Stimulated activated memory B cell treated with anti-CD40 and anti-IgM and Interleukin-4, amounts not matched to agents 10 μg/mL and 1 μg/mL and 100 μg/mL, for 72 hours (primary cell): ENCODE measurements around the gene PDPR.
"Not testable (repeated sequence)": the region's sequence is repeated elsewhere in the genome, so short reads cannot be mapped to it uniquely, and the experiment has no call there.

ENCODE experiments used
- ATAC-seq: fragments of 150-1000 bp; cut with Tn5 transposase; 2 replicates; pipeline ENCODE4 v1.10.0; 2021
- H3K27ac Mint-ChIP-seq: one replicate; pipeline ENCODE4 v1.8.0; 2022; ENCODE audit warnings: mild to moderate bottlenecking, mixed read lengths
- H3K27me3 Mint-ChIP-seq: one replicate; pipeline ENCODE4 v1.8.0; 2022; ENCODE audit warnings: mixed read lengths
- H3K36me3 Mint-ChIP-seq: one replicate; pipeline ENCODE4 v1.8.0; 2022; ENCODE audit warnings: mixed read lengths
- H3K4me1 Mint-ChIP-seq: one replicate; pipeline ENCODE4 v1.8.0; 2022; ENCODE audit warnings: mixed read lengths
- H3K4me3 Mint-ChIP-seq: one replicate; pipeline ENCODE4 v1.8.0; 2022; ENCODE audit warnings: mild to moderate bottlenecking, moderate library complexity, mixed read lengths
- H3K9me3 Mint-ChIP-seq: one replicate; pipeline ENCODE4 v1.8.0; 2022; ENCODE audit warnings: mixed read lengths

PDPR gene

DNA sequence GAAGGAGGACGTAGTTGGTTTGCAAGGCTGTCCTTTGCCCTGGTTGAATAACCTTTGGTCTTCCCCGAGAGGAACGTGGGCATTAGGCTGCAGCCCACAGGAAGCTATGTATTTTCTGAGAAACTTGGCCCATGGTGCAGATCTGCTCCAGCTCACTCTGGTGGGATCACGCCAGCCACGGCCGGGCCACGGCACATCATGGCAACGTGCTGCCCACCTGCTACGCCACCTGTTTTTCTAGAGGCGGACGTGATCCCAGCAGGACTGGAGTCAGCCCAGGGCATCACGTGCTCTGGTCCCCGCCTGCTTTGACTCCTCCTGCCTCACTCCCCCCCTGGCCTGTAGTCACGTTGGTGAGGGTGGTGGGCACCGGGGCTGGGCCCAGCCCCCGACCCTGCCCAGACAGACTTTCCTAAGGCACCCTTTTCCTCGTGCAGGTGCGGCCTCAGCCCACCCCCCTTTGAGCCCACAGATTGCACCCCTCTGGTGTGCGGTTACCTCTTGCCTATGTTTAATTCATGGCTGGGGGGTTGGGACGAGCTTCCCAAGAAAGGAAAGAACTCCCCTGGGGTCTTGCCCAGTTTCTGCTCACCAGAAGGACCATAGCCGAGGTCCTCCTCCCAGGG is 59.2 kb downstream of the PDPR start, which contains the start of gene CLEC18C:
Gene CLEC18C (plus strand): TSS at position 576 of the 626 bp plus-strand sequence. CDS start 492 bp downstream, outside the sequence.
- ATAC-seq, H3K36me3 Mint-ChIP-seq, H3K9me3 Mint-ChIP-seq, H3K4me1 Mint-ChIP-seq, H3K27ac Mint-ChIP-seq, H3K27me3 Mint-ChIP-seq, H3K4me3 Mint-ChIP-seq: not testable (repeated sequence)

- not testable (repeated sequence) for H3K36me3 Mint-ChIP-seq, H3K4me1 Mint-ChIP-seq, H3K27ac Mint-ChIP-seq, H3K9me3 Mint-ChIP-seq, H3K4me3 Mint-ChIP-seq, H3K27me3 Mint-ChIP-seq
- peak; percentile 5 for ATAC-seq
Observed at GRCh38 chr16:70173916-70174315, 59.8 kb downstream of the PDPR start.

GRCh38 chr16:70174387-70174932 is 60.3 kb downstream of the PDPR start:
- H3K27me3 Mint-ChIP-seq, H3K4me1 Mint-ChIP-seq, H3K27ac Mint-ChIP-seq, H3K4me3 Mint-ChIP-seq, H3K9me3 Mint-ChIP-seq, H3K36me3 Mint-ChIP-seq: not testable (repeated sequence)
- ATAC-seq, result peak; percentile 31

DNA sequence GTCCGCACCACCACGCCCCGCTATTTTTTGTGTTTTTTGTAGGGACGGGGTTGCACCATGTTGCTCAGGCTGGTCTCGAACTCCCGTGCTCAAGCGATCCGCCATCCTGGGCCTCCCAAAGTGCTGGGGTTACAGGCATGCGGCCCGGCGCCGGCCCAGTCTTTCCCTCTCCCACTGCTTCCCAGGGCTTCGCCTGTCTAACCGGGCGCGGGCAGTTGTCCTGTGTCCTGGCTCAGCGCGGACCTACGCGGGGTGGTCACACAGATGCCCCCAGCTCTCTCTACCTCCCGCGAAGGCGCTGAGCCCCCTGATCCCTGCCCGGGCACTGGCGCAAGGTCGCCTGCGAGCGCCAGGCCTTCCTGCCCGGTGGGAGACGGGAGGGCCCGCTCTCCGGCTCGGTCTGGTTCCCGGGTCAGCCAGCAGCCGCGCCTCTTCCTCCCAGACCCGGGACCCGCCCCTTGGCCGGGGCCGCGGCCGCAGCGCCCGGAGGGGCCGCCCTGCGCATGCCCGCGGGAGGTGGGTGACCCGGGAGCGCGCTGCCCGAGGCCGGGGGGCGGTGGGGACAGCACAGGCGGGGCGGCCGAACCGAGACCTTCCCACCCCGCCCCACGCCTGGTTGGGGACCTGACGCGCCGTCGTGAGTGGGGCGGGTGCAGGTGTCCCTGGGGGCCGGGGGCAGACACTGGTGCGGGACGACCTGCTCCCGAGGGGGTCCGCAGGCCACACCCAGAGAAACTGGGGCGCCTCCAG is 73.9 kb downstream of the PDPR start:
- peak; percentile 78 for ATAC-seq
- not testable (repeated sequence) for H3K4me3 Mint-ChIP-seq, H3K27me3 Mint-ChIP-seq, H3K9me3 Mint-ChIP-seq, H3K36me3 Mint-ChIP-seq, H3K4me1 Mint-ChIP-seq, H3K27ac Mint-ChIP-seq

DNA sequence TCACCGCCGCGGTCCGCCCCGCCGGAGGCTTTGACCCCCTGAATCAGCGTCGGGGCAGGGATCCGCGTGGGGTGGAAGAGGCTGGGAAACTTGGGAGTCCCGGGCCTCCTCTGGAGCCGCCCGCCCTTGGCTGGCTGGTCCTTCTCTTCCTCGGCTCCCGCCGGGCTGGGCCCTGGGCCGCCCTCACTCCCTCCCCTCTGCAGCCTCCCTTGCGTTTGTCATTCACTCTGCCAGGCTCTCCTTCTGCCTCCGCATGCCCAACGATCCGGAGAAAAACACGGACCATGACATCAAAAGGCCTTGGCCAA is 74.4 kb downstream of the PDPR start:
- H3K4me3 Mint-ChIP-seq, H3K36me3 Mint-ChIP-seq, ATAC-seq, H3K27me3 Mint-ChIP-seq, H3K4me1 Mint-ChIP-seq, H3K9me3 Mint-ChIP-seq, H3K27ac Mint-ChIP-seq: not testable (repeated sequence)

- not testable (repeated sequence) for H3K4me1 Mint-ChIP-seq, H3K27ac Mint-ChIP-seq, H3K36me3 Mint-ChIP-seq, H3K27me3 Mint-ChIP-seq, H3K4me3 Mint-ChIP-seq, H3K9me3 Mint-ChIP-seq
- ATAC-seq, result peak; percentile 5
Observed at GRCh38 chr16:70190574-70190973, 76.4 kb downstream of the PDPR start.

- H3K4me1 Mint-ChIP-seq, H3K4me3 Mint-ChIP-seq, H3K9me3 Mint-ChIP-seq, ATAC-seq, H3K27me3 Mint-ChIP-seq, H3K27ac Mint-ChIP-seq, H3K36me3 Mint-ChIP-seq: not testable (repeated sequence)
Observed at GRCh38 chr16:70196683-70197300, 82.7 kb downstream of the PDPR start.

- H3K4me1 Mint-ChIP-seq, H3K9me3 Mint-ChIP-seq, H3K4me3 Mint-ChIP-seq, H3K27ac Mint-ChIP-seq, ATAC-seq, H3K36me3 Mint-ChIP-seq, H3K27me3 Mint-ChIP-seq: not testable (repeated sequence)
Observed at GRCh38 chr16:70197611-70198010, 83.5 kb downstream of the PDPR start.

- H3K27me3 Mint-ChIP-seq, H3K4me3 Mint-ChIP-seq, H3K9me3 Mint-ChIP-seq, ATAC-seq, H3K27ac Mint-ChIP-seq, H3K36me3 Mint-ChIP-seq, H3K4me1 Mint-ChIP-seq: not testable (repeated sequence)
Observed at GRCh38 chr16:70198230-70198629, 84.1 kb downstream of the PDPR start.

- not testable (repeated sequence) for H3K27me3 Mint-ChIP-seq, ATAC-seq, H3K36me3 Mint-ChIP-seq, H3K9me3 Mint-ChIP-seq, H3K27ac Mint-ChIP-seq, H3K4me3 Mint-ChIP-seq, H3K4me1 Mint-ChIP-seq
Observed at GRCh38 chr16:70198666-70199065, 84.5 kb downstream of the PDPR start.

- ATAC-seq, H3K4me1 Mint-ChIP-seq, H3K9me3 Mint-ChIP-seq, H3K4me3 Mint-ChIP-seq, H3K27me3 Mint-ChIP-seq, H3K27ac Mint-ChIP-seq, H3K36me3 Mint-ChIP-seq: not testable (repeated sequence)
Observed at GRCh38 chr16:70199170-70199569, 85.0 kb downstream of the PDPR start.

GRCh38 chr16:70200063-70200462 is 85.9 kb downstream of the PDPR start:
- H3K27ac Mint-ChIP-seq, H3K36me3 Mint-ChIP-seq, H3K27me3 Mint-ChIP-seq, ATAC-seq, H3K4me3 Mint-ChIP-seq, H3K9me3 Mint-ChIP-seq, H3K4me1 Mint-ChIP-seq: not testable (repeated sequence)

GRCh38 chr16:70203508-70203907 is 89.4 kb downstream of the PDPR start:
- not testable (repeated sequence) for H3K27me3 Mint-ChIP-seq, ATAC-seq
- peaks cover 22% of the 10 kb centered on the region for H3K36me3 Mint-ChIP-seq

GRCh38 chr16:70204010-70204409 is 89.9 kb downstream of the PDPR start:
- H3K27me3 Mint-ChIP-seq, H3K9me3 Mint-ChIP-seq, ATAC-seq, H3K27ac Mint-ChIP-seq, H3K4me1 Mint-ChIP-seq, H3K4me3 Mint-ChIP-seq: not testable (repeated sequence)
- H3K36me3 Mint-ChIP-seq, result peaks cover 22% of the 10 kb centered on the region

More at GRCh38 chr16:70203508-70203907, 89.4 kb downstream of the PDPR start:
- not testable (repeated sequence) for H3K4me3 Mint-ChIP-seq, H3K4me1 Mint-ChIP-seq, H3K9me3 Mint-ChIP-seq, H3K27ac Mint-ChIP-seq

GRCh38 chr16:70204668-70205405 is 90.7 kb downstream of the PDPR start:
- H3K4me3 Mint-ChIP-seq, H3K4me1 Mint-ChIP-seq, H3K9me3 Mint-ChIP-seq, ATAC-seq, H3K27me3 Mint-ChIP-seq, H3K27ac Mint-ChIP-seq: not testable (repeated sequence)
- peaks cover 26% of the 10 kb centered on the region for H3K36me3 Mint-ChIP-seq
